ENCODE data around the gene TADA3. TPM values are rescaled to one million over a fixed set of nuclear protein-coding genes. Genes with fewer than 3 reads are reported as not detected.

The TADA3 gene
- total and polyA plus RNA-seq, 2 donors (not counting 1 experiment from before 2014, with no cell fraction given), result 51.2 to 87.9 TPM

GRCh38 chr3:9779721-9780457, 12.4 kb downstream of the TADA3 start:
- DNase-seq (ENCODE audit: low read depth in 2 of 2), result no peak
- H3K36me3 ChIP-seq (ENCODE audit: control insufficient read depth, insufficient read depth, low read length), result peaks cover 11% of the 10 kb centered on the region
- no peak overlapping the region for H3K4me2 ChIP-seq (ENCODE audit: extremely low read depth, insufficient read depth, low read length)
- no peak overlapping the region for H3K9ac ChIP-seq (ENCODE audit: insufficient read depth, low read length)
- H3K4me3 ChIP-seq (replicated peaks in 1 of 4; ENCODE audit: control extremely low read depth in 1 of 4, insufficient read depth in 1 of 4, low read depth in 3 of 4, low read length in 4 of 4), result no peak overlapping the region
- no peaks in the 10 kb centered on the region for H3K79me2 ChIP-seq (ENCODE audit: control insufficient read depth, insufficient read depth, low read length)
- H4K20me1 ChIP-seq (ENCODE audit: control insufficient read depth, extremely low read depth, insufficient read depth, low read length), result no peaks in the 10 kb centered on the region
- peaks cover 2% of the 10 kb centered on the region for H3K4me1 ChIP-seq (ENCODE audit: control insufficient read depth, extremely low read depth, insufficient read depth, low read length)
- H3K9me3 ChIP-seq (ENCODE audit: control insufficient read depth, insufficient read depth, low read depth, low read length), result no peaks in the 10 kb centered on the region
- TF ChIP-seq CTCF (conservative IDR thresholded peaks at IDR 0.05 in 1 of 2, IDR thresholded peaks at IDR 0.05 in 1 of 2; ENCODE audit: low read depth in 1 of 2, low read length in 2 of 2), result no peak
- TF ChIP-seq EZH2 (IDR thresholded peaks at IDR 0.05; ENCODE audit: low read length, missing control alignments), result no peak
- H3K27ac ChIP-seq (ENCODE audit: insufficient read depth, low read length), result no peak overlapping the region
- no peaks in the 10 kb centered on the region for H3K27me3 ChIP-seq (ENCODE audit: control insufficient read depth, insufficient read depth, low read length)
- H2AFZ ChIP-seq (ENCODE audit: low read length), result no peak overlapping the region

GRCh38 chr3:9779075-9779593, 13.1 kb downstream of the TADA3 start:
- Histone ChIP-seq H3K4me2 (ENCODE audit: extremely low read depth, insufficient read depth, low read length) (no peak overlapping the region), H2AFZ (ENCODE audit: low read length) (no peak overlapping the region), H4K20me1 (ENCODE audit: control insufficient read depth, extremely low read depth, insufficient read depth, low read length) (no peaks in the 10 kb centered on the region), H3K9ac (ENCODE audit: insufficient read depth, low read length) (no peak overlapping the region), H3K4me3 (replicated peaks in 1 of 4; ENCODE audit: control extremely low read depth in 1 of 4, insufficient read depth in 1 of 4, low read depth in 3 of 4, low read length in 4 of 4) (no peak overlapping the region), H3K79me2 (ENCODE audit: control insufficient read depth, insufficient read depth, low read length) (no peaks in the 10 kb centered on the region), H3K27me3 (ENCODE audit: control insufficient read depth, insufficient read depth, low read length) (no peaks in the 10 kb centered on the region), H3K9me3 (ENCODE audit: control insufficient read depth, insufficient read depth, low read depth, low read length) (no peaks in the 10 kb centered on the region), H3K4me1 (ENCODE audit: control insufficient read depth, extremely low read depth, insufficient read depth, low read length) (peaks cover 2% of the 10 kb centered on the region), H3K36me3 (ENCODE audit: control insufficient read depth, insufficient read depth, low read length) (peaks cover 11% of the 10 kb centered on the region), H3K27ac (ENCODE audit: insufficient read depth, low read length) (no peak overlapping the region)
- no peak for DNase-seq (ENCODE audit: low read depth in 2 of 2)
- no peak for TF ChIP-seq CTCF (conservative IDR thresholded peaks at IDR 0.05 in 1 of 2, IDR thresholded peaks at IDR 0.05 in 1 of 2; ENCODE audit: low read depth in 1 of 2, low read length in 2 of 2)
- TF ChIP-seq EZH2 (IDR thresholded peaks at IDR 0.05; ENCODE audit: low read length, missing control alignments), result no peak

- peak; percentile 52 to 76 for DNase-seq (ENCODE audit: low read depth in 2 of 2)
- Histone ChIP-seq H3K27ac (ENCODE audit: insufficient read depth, low read length) (no peak overlapping the region), H3K36me3 (ENCODE audit: control insufficient read depth, insufficient read depth, low read length) (peaks cover 8% of the 10 kb centered on the region), H3K9ac (ENCODE audit: insufficient read depth, low read length) (no peak overlapping the region), H4K20me1 (ENCODE audit: control insufficient read depth, extremely low read depth, insufficient read depth, low read length) (no peaks in the 10 kb centered on the region), H3K4me3 (replicated peaks in 1 of 4; ENCODE audit: control extremely low read depth in 1 of 4, insufficient read depth in 1 of 4, low read depth in 3 of 4, low read length in 4 of 4) (no peak overlapping the region), H2AFZ (ENCODE audit: low read length) (no peak overlapping the region), H3K4me1 (ENCODE audit: control insufficient read depth, extremely low read depth, insufficient read depth, low read length) (peaks cover 2% of the 10 kb centered on the region), H3K79me2 (ENCODE audit: control insufficient read depth, insufficient read depth, low read length) (no peaks in the 10 kb centered on the region), H3K27me3 (ENCODE audit: control insufficient read depth, insufficient read depth, low read length) (no peaks in the 10 kb centered on the region), H3K4me2 (ENCODE audit: extremely low read depth, insufficient read depth, low read length) (no peak overlapping the region), H3K9me3 (ENCODE audit: control insufficient read depth, insufficient read depth, low read depth, low read length) (no peaks in the 10 kb centered on the region)
- TF ChIP-seq EZH2 (IDR thresholded peaks at IDR 0.05; ENCODE audit: low read length, missing control alignments) (no peak), CTCF (conservative IDR thresholded peaks at IDR 0.05 in 1 of 2, IDR thresholded peaks at IDR 0.05 in 1 of 2; ENCODE audit: low read depth in 1 of 2, low read length in 2 of 2) (no peak)
Measured at GRCh38 chr3:9778143-9779074, 13.9 kb downstream of the TADA3 start.

All from fibroblast of lung (primary cell).